ENCODE results near the gene TCF15.

DNA sequence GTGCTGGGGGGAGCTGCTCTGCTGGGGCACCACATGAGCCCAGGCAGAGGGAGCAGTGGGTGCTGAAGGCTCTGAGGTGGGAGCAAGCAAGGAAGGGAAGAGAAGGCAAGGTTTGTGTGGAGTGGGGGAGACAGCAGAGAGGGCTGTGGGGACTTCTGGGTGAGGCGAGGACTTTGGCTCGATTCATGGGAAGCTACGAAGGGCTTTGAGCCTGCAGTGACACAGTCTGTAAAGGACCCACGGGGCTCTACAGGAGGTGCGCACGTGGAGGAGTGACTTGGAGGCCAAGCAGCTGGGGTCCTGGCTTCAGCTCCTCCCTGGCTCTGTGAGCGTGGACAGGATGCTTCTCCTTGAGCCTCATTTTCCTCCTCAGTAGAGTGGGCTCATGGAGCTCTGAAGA, 37.4 kb downstream of the TCF15 start:
- TF ChIP-seq, protein P1, sequence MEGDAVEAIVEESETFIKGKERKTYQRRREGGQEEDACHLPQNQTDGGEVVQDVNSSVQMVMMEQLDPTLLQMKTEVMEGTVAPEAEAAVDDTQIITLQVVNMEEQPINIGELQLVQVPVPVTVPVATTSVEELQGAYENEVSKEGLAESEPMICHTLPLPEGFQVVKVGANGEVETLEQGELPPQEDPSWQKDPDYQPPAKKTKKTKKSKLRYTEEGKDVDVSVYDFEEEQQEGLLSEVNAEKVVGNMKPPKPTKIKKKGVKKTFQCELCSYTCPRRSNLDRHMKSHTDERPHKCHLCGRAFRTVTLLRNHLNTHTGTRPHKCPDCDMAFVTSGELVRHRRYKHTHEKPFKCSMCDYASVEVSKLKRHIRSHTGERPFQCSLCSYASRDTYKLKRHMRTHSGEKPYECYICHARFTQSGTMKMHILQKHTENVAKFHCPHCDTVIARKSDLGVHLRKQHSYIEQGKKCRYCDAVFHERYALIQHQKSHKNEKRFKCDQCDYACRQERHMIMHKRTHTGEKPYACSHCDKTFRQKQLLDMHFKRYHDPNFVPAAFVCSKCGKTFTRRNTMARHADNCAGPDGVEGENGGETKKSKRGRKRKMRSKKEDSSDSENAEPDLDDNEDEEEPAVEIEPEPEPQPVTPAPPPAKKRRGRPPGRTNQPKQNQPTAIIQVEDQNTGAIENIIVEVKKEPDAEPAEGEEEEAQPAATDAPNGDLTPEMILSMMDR (IDR thresholded peaks at IDR 0.05), result no peak
- no peak for TF ChIP-seq POLR2A (IDR thresholded peaks at IDR 0.05)
